Peyer's patch (tissue), 4 donors: ENCODE data around the gene CD99. TPM values are rescaled to one million over a fixed set of nuclear protein-coding genes. Genes with fewer than 3 reads are reported as not detected.

Experiments used
- DNase-seq, 3 donors: peaks; one replicate each; pipeline ENCODE4 v3.0.0-alpha.2; 2017 to 2019
- H3K27ac ChIP-seq, 4 donors: fragments of 200-600 bp; sonication (generic); one replicate each; pipeline ENCODE4 v1.5.1; 2016 to 2019
- H3K27me3 ChIP-seq, 2 donors: fragments of 200-600 bp; sonication (generic); one replicate each; pipeline ENCODE4 v1.5.1; 2019
- H3K36me3 ChIP-seq, 3 donors: fragments of 200-600 bp; sonication (generic); one replicate each; pipeline ENCODE4 v1.5.1; 2016 to 2019
- H3K4me1 ChIP-seq, 4 donors: fragments of 200-600 bp; sonication (generic); one replicate each; pipeline ENCODE4 v1.5.1; 2016 to 2019
- H3K4me3 ChIP-seq, 4 donors: fragments of 200-600 bp; sonication (generic); 1 replicate in 3 of 4; 2 replicates in 1 of 4; pipeline ENCODE4 v1.5.1; 2016 to 2019; ENCODE audit warnings: mild to moderate bottlenecking in 1 of 4
- H3K9me3 ChIP-seq, 4 donors: fragments of 200-600 bp; sonication (generic); one replicate each; pipeline ENCODE4 v1.5.1; 2016 to 2019; ENCODE audit warnings: mild to moderate bottlenecking in 1 of 4
- CTCF ChIP-seq, 6 experiments: fragments of 450-650 bp in 4 of 6; fragments of 200-600 bp in 2 of 6; sonication (generic) in 1 of 6; IDR thresholded peaks; one replicate each; pipeline ENCODE4 v1.5.1; 2017 to 2019; ENCODE audit warnings: antibody characterized with exemption in 6 of 6, mild to moderate bottlenecking in 3 of 6, moderate library complexity in 1 of 6
- POLR2A ChIP-seq, 2 donors: fragments of 450-650 bp; IDR thresholded peaks; one replicate each; pipeline ENCODE4 v1.5.1; 2017; ENCODE audit warnings: antibody characterized with exemption in 2 of 2, mild to moderate bottlenecking in 2 of 2, moderate library complexity in 2 of 2
- total RNA-seq, 4 donors: library from RNA; depleted of rRNA; stranded (reverse); fragments of >200 nt; gene quantifications; one replicate each; pipeline ENCODE4 v1.1.0, GENCODE V29; 2016

Gene CD99
- total RNA-seq, 4 donors from 2014 or later, result 129 to 209 (median 175) TPM

GRCh38 chrX:2682565-2683177, 8.4 kb upstream of the CD99 start:
- no peaks in the 10 kb centered on the region for H3K27me3 ChIP-seq
- TF ChIP-seq POLR2A (IDR thresholded peaks at IDR 0.05), result no peak
- no peak for TF ChIP-seq CTCF (IDR thresholded peaks at IDR 0.05)
- H3K4me1 ChIP-seq, result peaks cover 0 to 7% (median 0%) of the 10 kb centered on the region in 4 donors
- no peak overlapping the region for H3K4me3 ChIP-seq
- no peak for DNase-seq
- H3K36me3 ChIP-seq, result no peaks in the 10 kb centered on the region
- H3K27ac ChIP-seq, result no peak overlapping the region
- no peaks in the 10 kb centered on the region for H3K9me3 ChIP-seq

- no peaks in the 10 kb centered on the region for H3K27me3 ChIP-seq
- no peak overlapping the region for H3K27ac ChIP-seq
- DNase-seq, result no peak
- H3K36me3 ChIP-seq, result no peaks in the 10 kb centered on the region
- H3K4me3 ChIP-seq, result no peak overlapping the region
- no peak for TF ChIP-seq CTCF (IDR thresholded peaks at IDR 0.05)
- TF ChIP-seq POLR2A (IDR thresholded peaks at IDR 0.05), result no peak
- no peaks in the 10 kb centered on the region for H3K9me3 ChIP-seq
- H3K4me1 ChIP-seq, result no peaks in the 10 kb centered on the region
These were observed 6.8 kb upstream of the CD99 start for GRCh38 chrX:2684256-2684655.

GRCh38 chrX:2685886-2686285, 5.2 kb upstream of the CD99 start:
- Histone ChIP-seq H3K4me1 (peaks cover 0 to 7% (median 0%) of the 10 kb centered on the region in 4 donors), H3K27ac (no peak overlapping the region), H3K36me3 (no peaks in the 10 kb centered on the region), H3K4me3 (no peak overlapping the region), H3K27me3 (no peaks in the 10 kb centered on the region), H3K9me3 (no peaks in the 10 kb centered on the region)
- DNase-seq, result no peak
- no peak for TF ChIP-seq POLR2A (IDR thresholded peaks at IDR 0.05)
- no peak for TF ChIP-seq CTCF (IDR thresholded peaks at IDR 0.05)

- no peaks in the 10 kb centered on the region for H3K27me3 ChIP-seq
- peak in 2 of 3 donors; percentile 81 to 89 for DNase-seq
- H3K4me3 ChIP-seq, result peak overlapping the region; percentile 57 to 95 (median 78)
- TF ChIP-seq CTCF (IDR thresholded peaks at IDR 0.05), result peak in 1 of 6 experiments; percentile 5
- TF ChIP-seq POLR2A (IDR thresholded peaks at IDR 0.05), result peak; percentile 46 to 68
- H3K27ac ChIP-seq, result peak overlapping the region; percentile 82 to 95 (median 86)
- no peaks in the 10 kb centered on the region for H3K36me3 ChIP-seq
- no peaks in the 10 kb centered on the region for H3K9me3 ChIP-seq
- H3K4me1 ChIP-seq, result peaks cover 0 to 34% (median 0%) of the 10 kb centered on the region in 4 donors
These were observed 1.1 kb upstream of the CD99 start for GRCh38 chrX:2689773-2690666.

GRCh38 chrX:2691543-2692220, 587 bp downstream of the CD99 start:
- peak; percentile 31 to 71 (median 66) for DNase-seq
- Histone ChIP-seq H3K4me3 (peak overlapping the region; percentile 57 to 95 (median 78)), H3K9me3 (no peaks in the 10 kb centered on the region), H3K27me3 (no peaks in the 10 kb centered on the region), H3K27ac (peak overlapping the region; percentile 82 to 95 (median 86)), H3K4me1 (peaks cover 0 to 49% (median 5%) of the 10 kb centered on the region in 4 donors), H3K36me3 (no peaks in the 10 kb centered on the region)
- no peak for TF ChIP-seq CTCF (IDR thresholded peaks at IDR 0.05)
- no peak for TF ChIP-seq POLR2A (IDR thresholded peaks at IDR 0.05)
